Measurements from ENCODE around the gene PKM.

- TF ChIP-seq YY1 (IDR thresholded peaks at IDR 0.05) (peak; percentile 1), GABPA (IDR thresholded peaks at IDR 0.05 in 1 of 2, conservative IDR thresholded peaks at IDR 0.05 in 1 of 2) (no peak), RAD21 (IDR thresholded peaks at IDR 0.05) (no peak), CTCF (IDR thresholded peaks at IDR 0.05; ENCODE audit: low read depth, low read length, missing input control) (no peak), REST (IDR thresholded peaks at IDR 0.05) (no peak), TAF1 (conservative IDR thresholded peaks at IDR 0.05) (no peak), HNF4G (IDR thresholded peaks at IDR 0.05) (no peak), ATF3 (IDR thresholded peaks at IDR 0.05) (no peak), MAX (IDR thresholded peaks at IDR 0.05) (peak; percentile 2), JUND (IDR thresholded peaks at IDR 0.05) (no peak), SP1 (IDR thresholded peaks at IDR 0.05) (peak; percentile 0), ZBTB33 (IDR thresholded peaks at IDR 0.05) (no peak), EGR1 (IDR thresholded peaks at IDR 0.05; ENCODE audit: low read depth in 2 of 2) (no peak), RXRA (IDR thresholded peaks at IDR 0.05) (no peak)
Observed at GRCh38 chr15:72272997-72273352, 42.0 kb upstream of the PKM start.
